Ovary (tissue), 3 donors: ENCODE data around the gene MIA.

Experiments
- CTCF ChIP-seq, 3 donors: fragments of 450-650 bp in 2 of 3; fragments of 200-600 bp in 1 of 3; IDR thresholded peaks; one replicate each; pipeline versions ENCODE4 v1.5.1 to v1.8.0; 2016 to 2022; ENCODE audit warnings: antibody characterized with exemption in 3 of 3, mild to moderate bottlenecking in 1 of 3
- POLR2A ChIP-seq: fragments of 450-650 bp; IDR thresholded peaks from one replicate; pipeline ENCODE4 v1.6.1; 2017; ENCODE audit warnings: antibody characterized with exemption, mild to moderate bottlenecking, moderate library complexity
- donor health status: DM: no; HTN: no; CAD: no.

GRCh38 chr19:40742477-40742876 lies 32.8 kb upstream of the MIA start:
- TF ChIP-seq CTCF (IDR thresholded peaks at IDR 0.05) (no peak), POLR2A (no peak)
